Glutamatergic neuron (in vitro differentiated cells): ENCODE measurements around the gene IQCK. TPM values are rescaled to one million over a fixed set of nuclear protein-coding genes. Genes with fewer than 3 reads are reported as not detected.

Source experiments
- DNase-seq: peaks from one replicate; pipeline ENCODE4 v3.0.0; 2022
- H3K27ac Mint-ChIP-seq: one replicate; pipeline ENCODE4 v1.8.0; 2020; ENCODE audit warnings: mild to moderate bottlenecking, mixed read lengths, inconsistent platforms; ENCODE audit not compliant: unreplicated experiment
- H3K27me3 Mint-ChIP-seq: one replicate; pipeline ENCODE4 v1.8.0; 2020; ENCODE audit warnings: mild to moderate bottlenecking, moderate library complexity, mixed read lengths, inconsistent platforms; ENCODE audit not compliant: unreplicated experiment
- H3K36me3 Mint-ChIP-seq: one replicate; pipeline ENCODE4 v1.8.0; 2020; ENCODE audit warnings: mild to moderate bottlenecking, mixed read lengths, inconsistent platforms; ENCODE audit not compliant: unreplicated experiment
- H3K4me1 Mint-ChIP-seq: one replicate; pipeline ENCODE4 v1.8.0; 2020; ENCODE audit warnings: mild to moderate bottlenecking, low read depth, mixed read lengths, inconsistent platforms; ENCODE audit not compliant: unreplicated experiment
- H3K4me3 Mint-ChIP-seq: one replicate; pipeline ENCODE4 v1.8.0; 2020; ENCODE audit warnings: mild to moderate bottlenecking, mixed read lengths, inconsistent platforms; ENCODE audit not compliant: unreplicated experiment
- H3K9me3 Mint-ChIP-seq: one replicate; pipeline ENCODE4 v1.8.0; 2020; ENCODE audit warnings: mild to moderate bottlenecking, moderate library complexity, mixed read lengths, inconsistent platforms; ENCODE audit not compliant: unreplicated experiment
- CTCF ChIP-seq: fragments of 200-600 bp; sonication (generic); IDR thresholded peaks from one replicate; pipeline ENCODE4 v1.5.0; 2021; ENCODE audit not compliant: partially characterized antibody, unreplicated experiment
- total RNA-seq: library from RNA; stranded (reverse); fragmentation: NEBNext Ultra II Directional; extraction: Animal tissue kit (Norgen Biotek cat#: 25700); gene quantifications from one replicate; pipeline ENCODE4 v1.2.1, GENCODE V29; 2021; ENCODE audit not compliant: unreplicated experiment

Gene IQCK
- total RNA-seq, 1 donor from 2014 or later = 5.1 TPM

GRCh38 chr16:19691161-19691711 is 26.8 kb upstream of the IQCK start:
- DNase-seq = no peak
- Mint-ChIP-seq H3K4me3 (no peak overlapping the region), H3K36me3 (no peaks in the 10 kb centered on the region), H3K9me3 (no peaks in the 10 kb centered on the region), H3K27me3 (peaks cover 5% of the 10 kb centered on the region), H3K4me1 (no peaks in the 10 kb centered on the region), H3K27ac (no peak overlapping the region)
- TF ChIP-seq CTCF = no peak

- no peak overlapping the region for H3K4me3 Mint-ChIP-seq
- H3K9me3 Mint-ChIP-seq = no peaks in the 10 kb centered on the region
- no peak for DNase-seq
- no peak overlapping the region for H3K27ac Mint-ChIP-seq
- H3K27me3 Mint-ChIP-seq = peaks cover 3% of the 10 kb centered on the region
- H3K4me1 Mint-ChIP-seq = no peaks in the 10 kb centered on the region
- TF ChIP-seq CTCF = no peak
- H3K36me3 Mint-ChIP-seq = peaks cover under 1% of the 10 kb centered on the region
Observed at GRCh38 chr16:19694989-19695388, 23.1 kb upstream of the IQCK start.

GRCh38 chr16:19696328-19696727 is 21.7 kb upstream of the IQCK start:
- Mint-ChIP-seq H3K27me3 (peaks cover 3% of the 10 kb centered on the region), H3K27ac (no peak overlapping the region), H3K36me3 (peaks cover 4% of the 10 kb centered on the region), H3K4me1 (no peaks in the 10 kb centered on the region), H3K9me3 (no peaks in the 10 kb centered on the region), H3K4me3 (no peak overlapping the region)
- no peak for TF ChIP-seq CTCF
- no peak for DNase-seq

GRCh38 chr16:19696961-19697360 is 21.1 kb upstream of the IQCK start:
- Mint-ChIP-seq H3K27ac (no peak overlapping the region), H3K27me3 (peaks cover 3% of the 10 kb centered on the region), H3K9me3 (no peaks in the 10 kb centered on the region), H3K4me3 (no peak overlapping the region), H3K36me3 (peaks cover 4% of the 10 kb centered on the region), H3K4me1 (no peaks in the 10 kb centered on the region)
- no peak for DNase-seq
- TF ChIP-seq CTCF = no peak

- H3K4me3 Mint-ChIP-seq = no peak overlapping the region
- peaks cover 3% of the 10 kb centered on the region for H3K27me3 Mint-ChIP-seq
- H3K27ac Mint-ChIP-seq = no peak overlapping the region
- peaks cover 4% of the 10 kb centered on the region for H3K36me3 Mint-ChIP-seq
- H3K9me3 Mint-ChIP-seq = no peaks in the 10 kb centered on the region
- DNase-seq = no peak
- TF ChIP-seq CTCF = no peak
- H3K4me1 Mint-ChIP-seq = no peaks in the 10 kb centered on the region
Observed at GRCh38 chr16:19697756-19698318, 20.2 kb upstream of the IQCK start.
